Transverse colon (tissue), 4 donors: ENCODE measurements around the gene HOGA1.

ENCODE experiments used
- CTCF ChIP-seq, 5 experiments: fragments of 200-600 bp in 3 of 5; fragments of 450-650 bp in 2 of 5; sonication (generic) in 3 of 5; IDR thresholded peaks; 1 replicate in 2 of 5; 2 replicates in 3 of 5; pipeline ENCODE4 v1.5.1; 2016 to 2017; ENCODE audit warnings: antibody characterized with exemption in 5 of 5, inconsistent platforms in 3 of 5, mild to moderate bottlenecking in 2 of 5, moderate library complexity in 1 of 5
- EP300 ChIP-seq: sonication (generic); formaldehyde crosslinking; IDR thresholded peaks from one replicate; pipeline ENCODE4 v1.6.1; 2017; ENCODE audit warnings: antibody characterized with exemption, low read depth
- POLR2A ChIP-seq: fragments of 450-650 bp; IDR thresholded peaks from one replicate; pipeline ENCODE4 v1.6.1; 2016; ENCODE audit warnings: antibody characterized with exemption, mild to moderate bottlenecking, moderate library complexity
- POLR2AphosphoS5 ChIP-seq, 3 donors: sonication (generic); formaldehyde crosslinking; IDR thresholded peaks; one replicate each; pipeline ENCODE4 v1.6.1; 2016; ENCODE audit warnings: antibody characterized with exemption in 3 of 3

- TF ChIP-seq CTCF (IDR thresholded peaks at IDR 0.05) (no peak), POLR2AphosphoS5 (IDR thresholded peaks at IDR 0.05) (no peak), POLR2A (no peak), EP300 (no peak)
Measured at GRCh38 chr10:97627731-97628130, 43.5 kb downstream of the HOGA1 start.
